GM19035 (cell line): Measurements from ENCODE around the gene NSMCE1.

Experiments used
- ATAC-seq: cut with Tn5 transposase; IDR thresholded peaks from one replicate; pipeline ENCODE4 v1.9.1; 2021; ENCODE audit not compliant: unreplicated experiment

NSMCE1 gene, protein sequence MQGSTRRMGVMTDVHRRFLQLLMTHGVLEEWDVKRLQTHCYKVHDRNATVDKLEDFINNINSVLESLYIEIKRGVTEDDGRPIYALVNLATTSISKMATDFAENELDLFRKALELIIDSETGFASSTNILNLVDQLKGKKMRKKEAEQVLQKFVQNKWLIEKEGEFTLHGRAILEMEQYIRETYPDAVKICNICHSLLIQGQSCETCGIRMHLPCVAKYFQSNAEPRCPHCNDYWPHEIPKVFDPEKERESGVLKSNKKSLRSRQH

GRCh38 chr16:27268376-27269299, at the start of gene NSMCE1:
NSMCE1 (minus strand) TSS chr16:27268772; CDS start chr16:27257570, 11,202 bp downstream.
- peak; percentile 90 for ATAC-seq

DNA sequence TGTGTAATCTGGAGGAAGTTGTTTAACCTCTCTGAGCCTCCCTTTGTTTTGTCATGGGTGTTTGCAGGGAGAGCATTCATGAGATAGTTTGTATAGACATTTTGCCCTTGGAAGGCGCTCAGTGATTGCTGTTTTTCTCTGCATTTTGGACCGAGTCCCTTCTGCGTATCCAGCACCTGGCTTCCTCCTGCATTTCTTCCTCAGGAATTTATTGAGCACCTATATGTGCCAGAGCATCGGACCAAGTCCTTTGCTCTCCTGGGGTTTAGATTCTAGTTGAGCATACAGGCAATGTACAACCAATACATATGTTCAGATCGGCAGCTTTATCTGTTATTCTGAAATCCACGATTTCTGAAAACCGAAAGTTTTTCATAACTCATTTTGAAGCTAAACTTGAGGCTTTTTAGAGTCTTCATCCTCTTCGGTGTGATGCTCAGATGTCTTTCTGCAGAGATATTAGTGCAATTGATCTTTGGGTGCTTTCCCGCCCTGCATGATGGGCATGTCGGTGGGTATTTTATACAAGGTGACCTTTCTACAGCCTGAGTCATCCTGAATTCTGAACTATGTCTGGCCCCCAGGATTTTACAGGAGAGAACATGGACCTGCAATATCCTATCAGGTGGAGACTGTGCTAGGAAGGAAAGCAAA, 49.3 kb upstream of the NSMCE1 start:
- no peak for ATAC-seq

DNA sequence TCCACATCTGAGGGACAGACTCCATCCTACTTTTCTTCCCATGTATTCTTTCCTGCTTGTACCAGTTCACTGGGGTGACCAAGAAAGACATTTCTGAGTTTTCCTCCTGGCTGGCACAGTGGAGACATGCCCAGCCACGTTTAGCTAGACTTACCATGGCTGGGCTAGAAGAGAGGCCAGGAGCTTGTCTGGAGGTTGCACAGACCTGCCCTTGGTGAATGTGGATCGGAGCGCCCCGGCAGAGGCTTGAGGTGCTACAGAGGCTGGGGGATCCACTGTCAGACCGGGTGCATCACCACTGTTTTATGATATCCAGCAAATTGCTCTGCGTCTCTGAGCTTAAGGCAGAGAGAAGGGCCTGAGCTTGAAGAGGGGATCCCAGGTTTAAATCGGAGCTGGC, 48.7 kb upstream of the NSMCE1 start:
- ATAC-seq, result no peak

DNA sequence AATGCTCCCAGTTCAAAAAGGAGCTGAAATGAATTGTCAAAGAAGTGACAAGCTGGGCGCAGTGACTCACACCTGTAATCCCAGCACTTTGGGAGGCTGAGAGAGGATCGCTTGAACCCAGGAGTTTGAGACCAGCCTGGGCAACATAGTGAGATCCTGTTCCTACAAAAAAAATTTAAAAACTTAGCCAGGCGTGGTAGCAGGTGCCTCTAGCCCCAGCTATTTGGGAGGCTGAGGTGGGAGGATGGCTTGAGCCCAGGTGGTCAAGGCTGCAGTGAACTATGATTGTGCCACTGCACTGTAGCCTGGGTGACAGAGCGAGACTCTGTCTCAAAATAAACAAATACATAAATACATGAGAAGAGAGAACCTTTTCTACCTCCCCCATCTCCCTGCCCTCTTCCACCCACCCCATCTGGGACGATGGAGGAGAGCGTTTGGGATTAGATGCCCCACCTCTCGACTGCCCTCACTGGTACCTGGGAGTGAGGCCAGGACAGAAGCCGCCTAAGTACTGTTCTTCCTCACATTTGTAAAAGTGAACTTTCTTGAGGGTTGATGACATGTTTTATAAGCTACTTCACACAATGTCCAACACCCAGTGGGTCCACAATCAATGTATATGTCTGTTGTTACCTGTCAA, 47.6 kb upstream of the NSMCE1 start:
- no peak for ATAC-seq

DNA sequence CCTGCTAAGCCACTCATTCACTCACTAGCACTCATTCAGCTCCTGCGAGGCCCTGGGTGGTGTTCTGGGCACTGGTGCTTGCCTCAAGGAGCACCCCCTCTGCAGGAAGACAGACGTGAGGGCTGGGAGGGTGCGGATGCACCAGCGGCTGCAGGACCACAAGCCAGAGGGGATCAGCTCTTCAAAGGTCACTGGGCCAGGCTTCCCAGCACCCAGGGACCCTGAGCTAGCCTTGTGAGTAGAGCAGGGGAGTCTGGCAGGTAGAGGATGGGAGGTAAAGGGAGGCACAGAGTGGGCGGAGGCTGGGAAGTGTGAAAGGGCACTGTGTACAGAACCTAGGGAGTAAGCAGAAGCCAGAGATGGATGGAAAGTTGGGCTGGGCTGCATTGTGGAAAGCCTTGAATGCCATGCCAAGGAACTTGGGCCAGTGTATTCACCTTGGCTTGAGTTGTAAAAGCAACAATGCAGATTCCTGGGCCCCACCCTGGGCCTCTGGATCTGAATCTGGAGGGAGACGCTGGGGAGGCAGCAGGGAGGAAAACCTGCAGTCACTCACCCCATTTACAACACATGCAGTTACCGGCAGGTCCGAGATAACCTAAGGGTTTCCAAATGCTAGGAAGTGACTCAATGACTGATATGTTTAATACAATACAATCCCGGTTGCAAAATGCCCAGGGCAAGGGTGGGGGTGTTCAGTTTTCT, 46.9 kb upstream of the NSMCE1 start:
- ATAC-seq, result no peak

DNA sequence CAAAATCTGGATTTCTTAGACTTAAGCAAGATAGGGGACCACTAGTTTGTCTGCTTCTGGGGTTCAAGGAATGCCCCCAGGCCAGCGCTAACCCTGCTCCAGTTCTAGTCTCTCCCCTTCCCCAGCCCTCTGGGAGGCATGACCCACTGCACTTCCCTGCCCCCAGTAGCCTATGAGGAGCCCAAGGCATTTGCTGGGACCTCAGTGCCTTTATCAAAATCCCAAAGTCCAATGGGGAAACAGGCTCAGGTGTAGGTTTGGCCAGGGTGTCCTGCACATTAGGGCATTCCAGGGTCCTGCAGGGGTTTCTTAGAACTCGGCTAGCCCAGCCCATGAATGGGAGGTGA, 46.4 kb upstream of the NSMCE1 start:
- ATAC-seq, result no peak

DNA sequence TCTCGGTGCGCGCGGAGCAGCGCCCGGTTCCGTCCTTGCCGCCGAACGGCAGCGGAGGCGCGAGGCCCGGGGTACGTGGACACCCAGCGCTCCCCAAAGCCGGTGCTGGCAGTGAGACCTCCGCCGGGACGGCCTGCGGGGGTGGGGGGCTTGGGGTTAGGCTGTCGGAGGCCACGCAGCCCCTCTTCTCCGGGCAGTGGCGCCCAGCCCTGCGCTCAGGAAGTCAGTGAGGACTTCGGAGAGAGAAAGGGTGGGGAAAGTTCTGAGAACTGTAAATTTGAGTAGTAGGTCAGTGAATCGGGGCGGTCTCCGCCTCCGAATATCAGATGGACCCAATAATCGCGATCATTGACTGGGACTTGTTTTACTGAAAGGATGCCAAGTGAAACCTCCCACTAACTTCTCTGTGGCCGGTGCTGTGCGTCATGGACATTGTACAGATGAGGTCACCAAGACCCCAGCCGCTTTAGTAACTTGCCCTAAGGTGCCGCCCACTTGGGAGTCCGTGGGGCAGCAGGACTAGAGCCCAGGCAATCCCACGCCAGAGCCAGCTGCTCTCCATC, 45.7 kb upstream of the NSMCE1 start:
- ATAC-seq, result peak; percentile 37

DNA sequence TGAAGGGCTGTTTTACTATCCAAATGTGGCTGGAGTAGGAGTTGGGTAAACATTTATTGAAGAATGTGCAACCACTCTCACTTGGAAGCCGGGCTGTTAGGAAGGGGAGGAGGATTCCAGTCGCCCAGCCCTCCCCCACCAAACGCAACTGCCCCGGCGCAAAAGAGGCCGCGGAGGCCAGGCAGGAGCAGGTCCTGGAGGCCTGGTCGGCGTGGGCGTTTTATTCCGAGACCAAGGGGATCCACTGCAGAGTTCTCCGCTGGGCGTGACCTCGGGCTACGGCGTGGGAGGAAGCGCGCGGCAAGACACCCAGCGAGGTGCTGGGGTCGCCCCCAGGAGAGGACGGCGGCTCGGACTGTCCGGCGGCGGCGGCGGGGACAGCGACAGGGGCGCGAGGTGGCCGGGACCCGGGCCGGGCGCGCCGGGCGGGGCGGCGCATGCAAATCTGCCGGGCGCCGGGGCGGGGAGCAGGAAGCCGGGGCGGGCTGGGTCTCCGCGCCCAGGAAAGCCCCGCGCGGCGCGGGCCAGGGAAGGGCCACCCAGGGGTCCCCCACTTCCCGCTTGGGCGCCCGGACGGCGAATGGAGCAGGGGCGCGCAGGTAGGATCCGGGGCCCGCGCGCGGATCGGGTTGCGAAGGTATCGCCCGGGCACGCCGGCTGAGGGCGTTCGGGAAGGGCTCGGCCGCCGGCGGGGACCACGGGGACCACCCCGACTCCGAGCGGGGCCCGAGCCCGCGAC, 45.0 kb upstream of the NSMCE1 start, which contains the start of gene IL4R:
Gene IL4R (plus strand): TSS at position 553 of the 739 bp plus-strand sequence. CDS start 26,230 bp downstream, outside the sequence.
- peak; percentile 65 for ATAC-seq

- ATAC-seq, result no peak
Measured at GRCh38 chr16:27312580-27313421, 44.2 kb upstream of the NSMCE1 start.

DNA sequence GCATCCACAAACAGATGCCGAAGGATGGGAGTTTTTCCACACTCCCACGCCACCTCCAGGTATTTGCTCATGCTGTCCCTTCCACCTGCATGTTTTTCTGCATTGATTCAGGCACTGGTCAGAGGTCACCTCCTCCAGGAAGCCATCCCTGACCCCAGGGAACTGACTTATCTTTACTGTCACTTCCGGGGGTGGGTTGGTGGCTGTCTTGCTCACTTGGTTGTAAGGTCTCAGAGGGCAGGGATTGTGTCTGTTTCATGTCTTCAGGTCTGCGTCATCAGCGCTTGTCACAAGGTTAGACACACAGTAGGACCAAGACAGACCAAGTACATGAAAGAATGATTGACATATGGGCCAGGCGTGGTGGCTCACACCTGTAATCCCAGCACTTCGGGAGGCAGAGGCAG, 43.3 kb upstream of the NSMCE1 start:
- no peak for ATAC-seq

- no peak for ATAC-seq
Measured at GRCh38 chr16:27311448-27311830, 42.9 kb upstream of the NSMCE1 start.

DNA sequence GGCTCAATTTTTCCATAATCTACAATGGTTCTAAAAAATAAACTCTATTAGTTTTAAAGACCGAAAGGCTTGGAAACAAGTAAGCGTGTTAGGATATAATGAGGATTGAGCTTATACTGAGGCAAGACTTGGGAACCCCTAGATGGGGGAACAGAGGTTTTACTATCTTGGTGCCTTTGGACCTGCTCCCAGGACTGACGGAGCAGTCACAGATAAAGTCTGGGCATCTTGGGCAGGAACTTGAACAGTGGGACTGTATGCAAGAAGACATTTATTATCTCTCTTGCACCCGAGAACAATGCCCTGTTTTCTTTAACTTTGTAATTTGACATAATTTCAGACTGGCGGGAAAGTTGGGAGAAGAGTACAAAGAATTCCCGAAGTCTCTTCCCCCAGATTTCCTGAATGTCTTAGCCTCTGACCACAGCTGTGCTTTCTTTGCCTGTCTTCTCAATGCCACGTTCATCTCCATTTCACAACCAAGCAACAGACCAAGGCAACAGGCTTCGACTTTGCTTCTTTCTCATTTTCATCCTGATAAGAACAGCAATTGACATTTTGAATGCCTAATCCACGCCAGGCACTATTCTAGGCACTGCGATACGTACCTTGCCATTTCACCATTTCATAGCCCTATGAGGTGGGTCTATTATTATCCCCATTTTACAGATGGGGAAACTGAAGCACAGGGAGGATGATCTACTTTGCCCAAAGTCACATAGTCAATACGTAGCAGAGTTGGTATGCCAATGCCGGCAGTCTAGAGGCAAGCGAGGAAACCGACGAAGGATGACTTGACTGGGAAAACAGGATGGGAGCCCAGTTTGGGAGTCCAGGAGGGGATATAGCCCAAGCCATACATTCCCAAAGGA, 42.2 kb upstream of the NSMCE1 start:
- no peak for ATAC-seq

DNA sequence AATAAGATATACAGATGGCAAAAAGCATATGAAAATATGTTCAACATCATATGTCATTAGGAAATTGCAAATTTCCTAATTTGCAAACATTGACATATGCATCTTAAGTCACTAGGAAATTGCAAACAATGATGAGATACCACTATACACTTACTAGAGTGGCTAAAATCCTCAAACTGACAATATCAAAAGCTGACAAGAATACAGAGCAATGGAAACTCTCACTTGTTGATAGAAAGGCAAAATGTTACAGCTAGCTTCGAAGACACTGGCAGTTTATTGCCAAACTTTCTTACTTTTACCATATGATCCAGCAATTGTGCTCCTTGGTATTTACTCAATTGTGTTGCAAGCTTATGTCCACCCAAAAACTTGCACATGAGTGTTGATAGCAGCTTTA, 40.2 kb upstream of the NSMCE1 start:
- no peak for ATAC-seq

GRCh38 chr16:27305839-27306442, 37.4 kb upstream of the NSMCE1 start:
- ATAC-seq, result no peak

GRCh38 chr16:27304881-27305745, 36.5 kb upstream of the NSMCE1 start:
- ATAC-seq, result no peak

- no peak for ATAC-seq
Measured at GRCh38 chr16:27304102-27304501, 35.5 kb upstream of the NSMCE1 start.
